Left colon (tissue), 2 donors: ENCODE measurements around the gene ZNF469. TPM values are rescaled to one million over a fixed set of nuclear protein-coding genes. Genes with fewer than 3 reads are reported as not detected.

ENCODE experiments used
- ATAC-seq: fragments of 200-7000 bp; cut with Tn5 transposase; one replicate; pipeline ENCODE4 v1.9.1; 2020; ENCODE audit warnings: mild to moderate bottlenecking, moderate library complexity
- DNase-seq, 2 donors: peaks; one replicate each; pipeline ENCODE4 v3.0.0-alpha.2; 2020
- intact Hi-C, 2 donors: fragments of 100-400 bp; cut with DNase I in 1 of 2; cut with micrococcal nuclease in 1 of 2; formaldehyde crosslinking; loops; one replicate each; pipeline versions ENCODE4 v1.11.2 to v1.14.0; 2022; cut with DNase I, micrococcal nuclease
- total RNA-seq, 2 donors: library from RNA; stranded (reverse); fragmentation: NEBNext Ultra II Directional; extraction: Animal tissue kit (Norgen Biotek cat#: 25700); gene quantifications; one replicate each; pipeline ENCODE4 v1.2.1, GENCODE V29; 2021
- donor health status: DM: no; HTN: no; CAD: no.
- donor health status: DM: yes; HTN: yes; CAD: no.

The ZNF469 gene
- total RNA-seq, 2 donors from 2014 or later: 0.27 to 0.70 TPM

GRCh38 chr16:88346680-88347505, 35.9 kb upstream of the ZNF469 start:
- intact Hi-C loops: no loop called here
- no peak for DNase-seq
- no peak for ATAC-seq

- DNase-seq: no peak
- no peak for ATAC-seq
- intact Hi-C loops: no loop called here
Measured at GRCh38 chr16:88347656-88348376, 34.9 kb upstream of the ZNF469 start.

- intact Hi-C loops: no loop called here
- no peak for DNase-seq
- no peak for ATAC-seq
Measured at GRCh38 chr16:88348377-88349152, 34.2 kb upstream of the ZNF469 start.

- DNase-seq: no peak
- intact Hi-C loops: no loop called here
Measured at GRCh38 chr16:88349153-88349902, 33.4 kb upstream of the ZNF469 start.

GRCh38 chr16:88349903-88350900, 32.6 kb upstream of the ZNF469 start:
- intact Hi-C loops: no loop called here
- DNase-seq (no peak), ATAC-seq (no peak)

More at GRCh38 chr16:88349153-88349902, 33.4 kb upstream of the ZNF469 start:
- no peak for ATAC-seq

GRCh38 chr16:88350922-88351321, 31.8 kb upstream of the ZNF469 start:
- DNase-seq (no peak), ATAC-seq (no peak)
- intact Hi-C loops: no loop called here

GRCh38 chr16:88351491-88352101, 31.2 kb upstream of the ZNF469 start:
- DNase-seq: no peak
- intact Hi-C loops: no loop called here
- ATAC-seq: no peak

GRCh38 chr16:88352261-88353200, 30.2 kb upstream of the ZNF469 start:
- ATAC-seq (no peak), DNase-seq (no peak)
- intact Hi-C loops: no loop called here

GRCh38 chr16:88353232-88353631, 29.5 kb upstream of the ZNF469 start:
- DNase-seq (no peak), ATAC-seq (no peak)
- intact Hi-C loops: no loop called here

- intact Hi-C loops: no loop called here
- ATAC-seq (no peak), DNase-seq (no peak)
Measured at GRCh38 chr16:88353691-88354090, 29.1 kb upstream of the ZNF469 start.

- intact Hi-C loops: no loop called here
- DNase-seq (no peak), ATAC-seq (no peak)
Measured at GRCh38 chr16:88354229-88355092, 28.3 kb upstream of the ZNF469 start.

GRCh38 chr16:88355093-88355388, 27.7 kb upstream of the ZNF469 start:
- intact Hi-C loops: no loop called here
- DNase-seq (no peak), ATAC-seq (no peak)

- no peak for ATAC-seq
- DNase-seq: no peak
- intact Hi-C loops: no loop called here
Measured at GRCh38 chr16:88355389-88356123, 27.2 kb upstream of the ZNF469 start.

- intact Hi-C loops: no loop called here
Measured at GRCh38 chr16:88356124-88356726, 26.5 kb upstream of the ZNF469 start.

More at GRCh38 chr16:88356124-88356726, 26.5 kb upstream of the ZNF469 start:
- no peak for ATAC-seq
- no peak for DNase-seq
